HepG2 (cell line): ENCODE results near the gene HIC1. TPM values are rescaled to one million over a fixed set of nuclear protein-coding genes. Genes with fewer than 3 reads are reported as not detected.
A peak's percentile ranks its signal among the peaks of the same experiment; 100 is the strongest.

ENCODE experiments used
- ATAC-seq: fragments of 200-7000 bp; cut with Tn5 transposase; 3 replicates; pipeline ENCODE4 v1.9.1; 2020; ENCODE audit warnings: mild to moderate bottlenecking, moderate library complexity
- BruUV-seq: library from RNA; stranded (reverse); fragments of 400-500 nt; replicated peaks from 2 replicates; lab custom pipeline; 2021; lab: Mats Ljungman, UMichigan
- CTCF ChIA-PET: fragments of 300-600 bp; formaldehyde crosslinking; extraction: SDS; loops from one replicate; lab custom pipeline; 2021; ENCODE audit warnings: low total read pairs, inconsistent platforms, low intra/inter-chr PET ratio; lab: Yijun Ruan, JAX
- POLR2A ChIA-PET: fragments of 350-600 bp; sonication (Branson Sonifier 250); formaldehyde crosslinking; loops from one replicate; lab custom pipeline; 2020; ENCODE audit warnings: antibody characterized with exemption, inconsistent platforms; lab: Yijun Ruan, JAX
- DNase-seq: peaks from one replicate; pipeline ENCODE4 v3.0.0-alpha.2; 2015; ENCODE audit warnings: low spot score
- FAIRE-seq: peaks from 3 replicates; lab custom pipeline; 2011; peaks lifted over from hg19 to GRCh38; lab: Jason Lieb, UNC
- H2AFZ ChIP-seq: one replicate; pipeline ENCODE4 v1.6.1; 2011; ENCODE audit warnings: low read length, inconsistent platforms
- H3K27ac ChIP-seq: fragments of 300-600 bp; 3 replicates; pipeline ENCODE4 v1.8.0; 2011; ENCODE audit warnings: mixed run types, mild to moderate bottlenecking, mixed read lengths, low read length, inconsistent platforms; ENCODE audit not compliant: insufficient read depth; ENCODE audit errors: extremely low read length
- H3K27me3 ChIP-seq, 2 experiments: fragments of 200-600 bp in 1 of 2; 2 replicates in 1 of 2; 3 replicates in 1 of 2; pipeline versions ENCODE4 v1.6.0 to v1.8.0; 2011; ENCODE audit warnings: low read length in 2 of 2, mild to moderate bottlenecking in 2 of 2, moderate library complexity in 2 of 2, inconsistent platforms in 1 of 2; ENCODE audit not compliant: insufficient read depth in 2 of 2, control insufficient read depth in 1 of 2
- H3K36me3 ChIP-seq, 2 experiments: fragments of 200-600 bp in 1 of 2; replicated peaks in 1 of 2; 2 replicates in 1 of 2; 3 replicates in 1 of 2; pipeline versions ENCODE4 v1.5.1 to v1.8.0; 2011; ENCODE audit warnings: low read length in 2 of 2, inconsistent platforms in 1 of 2; ENCODE audit not compliant: insufficient read depth in 2 of 2, control insufficient read depth in 1 of 2
- H3K4me1 ChIP-seq: 2 replicates; pipeline ENCODE4 v1.5.1; 2012; ENCODE audit warnings: low read length, inconsistent platforms; ENCODE audit not compliant: insufficient read depth
- H3K4me2 ChIP-seq: 2 replicates; pipeline ENCODE4 v1.6.0; 2011; ENCODE audit warnings: low read depth, low read length, inconsistent platforms
- H3K4me3 ChIP-seq, 3 experiments: fragments of 200-600 bp in 1 of 3; sonication (generic), shearing (Covaris generic) in 1 of 3; replicated peaks in 1 of 3; 2 replicates each; pipeline ENCODE4 v1.5.1; 2011 to 2016; ENCODE audit warnings: low read length in 3 of 3, inconsistent platforms in 2 of 3, low read depth in 2 of 3, mild to moderate bottlenecking in 2 of 3, control low read depth in 1 of 3, mixed read lengths in 1 of 3; ENCODE audit not compliant: insufficient read depth in 1 of 3
- H3K79me2 ChIP-seq: one replicate; pipeline ENCODE4 v1.6.1; 2011; ENCODE audit warnings: low read length, inconsistent platforms; ENCODE audit not compliant: insufficient read depth
- H3K9ac ChIP-seq: 2 replicates; pipeline ENCODE4 v1.6.0; 2011; ENCODE audit warnings: mild to moderate bottlenecking, low read depth, low read length, inconsistent platforms; ENCODE audit not compliant: insufficient read depth
- H3K9me3 ChIP-seq: 2 replicates; pipeline ENCODE4 v1.5.1; 2012; ENCODE audit warnings: mild to moderate bottlenecking, low read length
- H4K20me1 ChIP-seq: 2 replicates; pipeline ENCODE4 v1.6.0; 2011; ENCODE audit warnings: inconsistent platforms, mild to moderate bottlenecking, low read length, moderate library complexity; ENCODE audit not compliant: insufficient read depth
- ASH2L ChIP-seq: fragments of 300-600, 200-600 bp; sonication (generic); IDR thresholded peaks from 2 replicates; pipeline ENCODE4 v1.7.0; 2017; ENCODE audit warnings: low read depth, mild to moderate bottlenecking, moderate library complexity, mixed read lengths, low read length; ENCODE audit not compliant: insufficient read length
- HOXA5 ChIP-seq: sonication (generic); formaldehyde crosslinking; IDR thresholded peaks from 2 replicates; pipeline ENCODE4 v1.4.0; 2020; ENCODE audit warnings: missing genetic modification reagents
- KLF16 ChIP-seq, 2 experiments: sonication (generic) in 1 of 2; formaldehyde crosslinking in 1 of 2; IDR thresholded peaks; 2 replicates each; pipeline versions ENCODE4 v1.6.1 to v1.8.0; 2016 to 2023; ENCODE audit warnings: missing genetic modification reagents in 2 of 2, missing compliant biosample characterization in 1 of 2
- ZNF672 ChIP-seq: sonication (generic); formaldehyde crosslinking; IDR thresholded peaks from 2 replicates; pipeline ENCODE4 v1.8.1; 2022; ENCODE audit warnings: missing genetic modification reagents
- ZNF747 ChIP-seq: sonication (generic); formaldehyde crosslinking; IDR thresholded peaks from 2 replicates; pipeline ENCODE4 v1.8.1; 2023; ENCODE audit warnings: missing genetic modification reagents, mild to moderate bottlenecking, borderline replicate concordance
- WGBS: methylation state at CpG from one replicate; pipeline ENCODE4 v1.1.6; 2017; ENCODE audit warnings: low lambda C conversion rate; 5-methylcytosine and 5-hydroxymethylcytosine counted together
- in situ Hi-C: cut with HindIII; loops from 2 replicates; pipeline ENCODE4 v1.10.0; 2017; ENCODE audit warnings: low pct_unique_long_range_greater_than_20kb; ENCODE audit not compliant: extremely low pct_ligation_motif_present
- intact Hi-C: fragments of 100-400 bp; cut with micrococcal nuclease; formaldehyde crosslinking; loops from one replicate; pipeline ENCODE4 v1.10.0; 2022; ENCODE audit not compliant: unreplicated experiment
- polyA plus RNA-seq, 8 experiments: library from polyadenylated mRNA; depleted of rRNA in 3 of 8; stranded (reverse) in 7 of 8; unstranded in 1 of 8; fragments of >200 nt; fragmentation: Illumina TruSeq in 4 of 8; extraction: Trizol in 4 of 8; gene quantifications; 2 replicates each; pipeline versions ENCODE4 v1.2.1 to v1.2.3, GENCODE V29; 2011 to 2016; ENCODE audit warnings: low read depth in 4 of 8, missing spikeins in 1 of 8, mixed read lengths in 1 of 8; ENCODE audit not compliant: insufficient read depth in 1 of 8
- total RNA-seq, 5 experiments: library from RNA; depleted of rRNA; stranded (reverse); fragments of >200 nt; fragmentation: Illumina TruSeq; extraction: Trizol; gene quantifications; 2 replicates each; pipeline ENCODE4 v1.2.3, GENCODE V29; 2016; ENCODE audit warnings: low read depth in 1 of 5

The HIC1 gene
- total and polyA plus RNA-seq, 2 of the 13 experiments (the other 11 are each of a cell fraction or from before 2014, with no cell fraction given): 0.04 to 0.31 TPM

GRCh38 chr17:2094891-2095535, 40.1 kb downstream of the HIC1 start (continued):
- TF ChIP-seq ZNF747 (CRISPR knock-in tag) (0 out of 2 replicates have a peak, but pooled peaks have one; percentile 40), HOXA5 (CRISPR knock-in tag) (0 out of 2 replicates have a peak, but pooled peaks have one; percentile 27), KLF16 (CRISPR knock-in tag; IDR thresholded peaks at IDR 0.05) (peak in 1 of 2 experiments; percentile 69; a peak in 1 of 4 replicates)
- TF ChIP-seq, all 625 proteins: peak for 169

- Histone ChIP-seq H4K20me1 (no peaks in the 10 kb centered on the region), H2AFZ (no peak overlapping the region), H3K36me3 (peaks cover 0 to 11% of the 10 kb centered on the region in 2 experiments; a peak in 1 of 5 replicates), H3K9me3 (no peaks in the 10 kb centered on the region), H3K4me1 (peaks cover 39% of the 10 kb centered on the region), H3K4me3 (peak overlapping the region in 1 of 3 experiments; percentile 14; a peak in 1 of 6 replicates), H3K27ac (peak overlapping the region; percentile 81), H3K4me2 (peak overlapping the region; percentile 58), H3K9ac (peak overlapping the region; percentile 48), H3K27me3 (no peaks in the 10 kb centered on the region), H3K79me2 (no peaks in the 10 kb centered on the region)
- DNase-seq (no peak), ATAC-seq (peak; percentile 18; the same call in 2 of the 3 replicates), FAIRE-seq (no peak)
- CTCF ChIA-PET: interaction anchor here (1.6 to 2.2 kb wide), 2 partner anchors 136 to 149 kb away, joined by 4 to 26 read pairs; no protein-coding TSS in a partner anchor
- POLR2A ChIA-PET: interaction anchor here (1.2 kb wide), 1 partner anchor 149 kb away, joined by 7 read pairs; no protein-coding TSS in a partner anchor
- no TSS peak for BruUV-seq
- in situ Hi-C loops (loop anchor here (5.0 kb wide), 1 partner anchor 147 kb away; no protein-coding TSS in a partner anchor), intact Hi-C loops (loop anchor here (1.0 to 5.0 kb wide), 3 partner anchors 62 to 149 kb away; no protein-coding TSS in a partner anchor)
- 50% methylated on average over 2 of the region's 10 CpGs for WGBS
- TF ChIP-seq ZNF672 (CRISPR knock-in tag): no peak
- TF ChIP-seq ASH2L: peak; percentile 1
These were observed 40.6 kb downstream of the HIC1 start for GRCh38 chr17:2095536-2095910.
